ENCODE measurements around the gene RPH3AL.

RPH3AL gene

GRCh38 chr17:364766-365165 is 12.2 kb upstream of the RPH3AL start:
- no peak for TF ChIP-seq POLR2A (IDR thresholded peaks at IDR 0.05; ENCODE audit: extremely low read depth, insufficient read length)
- TF ChIP-seq MAX (IDR thresholded peaks at IDR 0.05; ENCODE audit: low read depth, low read length), result no peak
- no peak for TF ChIP-seq MYC (IDR thresholded peaks at IDR 0.05; ENCODE audit: low read depth, low read length)
- TF ChIP-seq, protein P1, sequence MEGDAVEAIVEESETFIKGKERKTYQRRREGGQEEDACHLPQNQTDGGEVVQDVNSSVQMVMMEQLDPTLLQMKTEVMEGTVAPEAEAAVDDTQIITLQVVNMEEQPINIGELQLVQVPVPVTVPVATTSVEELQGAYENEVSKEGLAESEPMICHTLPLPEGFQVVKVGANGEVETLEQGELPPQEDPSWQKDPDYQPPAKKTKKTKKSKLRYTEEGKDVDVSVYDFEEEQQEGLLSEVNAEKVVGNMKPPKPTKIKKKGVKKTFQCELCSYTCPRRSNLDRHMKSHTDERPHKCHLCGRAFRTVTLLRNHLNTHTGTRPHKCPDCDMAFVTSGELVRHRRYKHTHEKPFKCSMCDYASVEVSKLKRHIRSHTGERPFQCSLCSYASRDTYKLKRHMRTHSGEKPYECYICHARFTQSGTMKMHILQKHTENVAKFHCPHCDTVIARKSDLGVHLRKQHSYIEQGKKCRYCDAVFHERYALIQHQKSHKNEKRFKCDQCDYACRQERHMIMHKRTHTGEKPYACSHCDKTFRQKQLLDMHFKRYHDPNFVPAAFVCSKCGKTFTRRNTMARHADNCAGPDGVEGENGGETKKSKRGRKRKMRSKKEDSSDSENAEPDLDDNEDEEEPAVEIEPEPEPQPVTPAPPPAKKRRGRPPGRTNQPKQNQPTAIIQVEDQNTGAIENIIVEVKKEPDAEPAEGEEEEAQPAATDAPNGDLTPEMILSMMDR (IDR thresholded peaks at IDR 0.05; ENCODE audit: low read depth, low read length), result no peak
- H3K4me3 ChIP-seq (ENCODE audit: low read depth, low read length), result no peak overlapping the region
- DNase-seq (ENCODE audit: low read depth), result peak; percentile 40

DNA sequence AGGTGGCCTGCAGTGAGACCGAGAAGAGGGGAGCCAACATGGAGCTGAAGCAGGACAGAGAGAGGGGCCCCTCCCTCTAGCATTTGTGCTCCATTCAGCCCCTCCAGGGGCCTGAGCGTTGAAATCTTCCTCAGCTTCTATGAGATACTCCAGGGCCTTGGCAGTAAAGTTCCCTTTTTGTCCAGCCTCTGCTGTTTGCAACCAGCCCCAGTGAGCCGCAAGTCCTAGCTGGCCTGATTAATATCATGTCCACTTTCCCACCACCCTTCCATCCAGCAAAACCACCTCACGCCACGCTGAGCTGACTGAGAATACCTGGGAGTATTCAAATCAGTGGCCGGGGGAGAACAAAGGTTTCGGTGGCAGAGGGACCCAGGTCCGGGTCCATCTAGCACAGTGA is 11.7 kb upstream of the RPH3AL start:
- TF ChIP-seq, protein P1 (IDR thresholded peaks at IDR 0.05; ENCODE audit: low read depth, low read length), result no peak
- no peak for TF ChIP-seq MAX (IDR thresholded peaks at IDR 0.05; ENCODE audit: low read depth, low read length)
- no peak overlapping the region for H3K4me3 ChIP-seq (ENCODE audit: low read depth, low read length)
- peak; percentile 28 for DNase-seq (ENCODE audit: low read depth)

DNA sequence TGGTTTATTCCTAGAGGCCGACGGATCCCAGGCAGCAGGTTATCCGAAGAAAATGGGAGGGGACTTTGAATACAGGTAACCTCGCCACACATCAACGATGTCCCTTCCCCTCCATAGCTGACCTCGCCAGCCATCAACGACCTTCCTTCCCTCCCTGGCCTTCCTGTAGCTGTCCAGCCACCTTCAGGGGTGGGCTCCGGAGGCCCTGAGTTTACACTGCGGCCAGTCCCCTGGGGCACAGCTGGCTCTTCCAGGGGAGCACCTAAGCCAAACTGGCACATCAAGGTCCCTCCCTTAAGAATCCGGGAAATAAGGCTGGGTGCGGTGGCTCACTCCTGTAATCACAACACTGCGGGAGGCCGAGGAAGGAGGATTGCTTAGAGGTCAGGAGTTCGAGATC is 10.1 kb upstream of the RPH3AL start:
- no peak overlapping the region for H3K4me3 ChIP-seq (ENCODE audit: low read depth, low read length)
- TF ChIP-seq POLR2A (IDR thresholded peaks at IDR 0.05; ENCODE audit: extremely low read depth, insufficient read length) (no peak), MYC (IDR thresholded peaks at IDR 0.05; ENCODE audit: low read depth, low read length) (no peak), MAX (IDR thresholded peaks at IDR 0.05; ENCODE audit: low read depth, low read length) (no peak)
- TF ChIP-seq, protein P1 (IDR thresholded peaks at IDR 0.05; ENCODE audit: low read depth, low read length), result no peak
- no peak for DNase-seq (ENCODE audit: low read depth)

GRCh38 chr17:360092-360750 is 7.6 kb upstream of the RPH3AL start:
- TF ChIP-seq, protein P1 (IDR thresholded peaks at IDR 0.05; ENCODE audit: low read depth, low read length), result no peak
- TF ChIP-seq MAX (IDR thresholded peaks at IDR 0.05; ENCODE audit: low read depth, low read length), result no peak
- no peak for TF ChIP-seq POLR2A (IDR thresholded peaks at IDR 0.05; ENCODE audit: extremely low read depth, insufficient read length)
- TF ChIP-seq MYC (IDR thresholded peaks at IDR 0.05; ENCODE audit: low read depth, low read length), result no peak
- no peak overlapping the region for H3K4me3 ChIP-seq (ENCODE audit: low read depth, low read length)
- no peak for DNase-seq (ENCODE audit: low read depth)

- no peak for TF ChIP-seq MYC (IDR thresholded peaks at IDR 0.05; ENCODE audit: low read depth, low read length)
- TF ChIP-seq, protein P1 (IDR thresholded peaks at IDR 0.05; ENCODE audit: low read depth, low read length), result no peak
- no peak for TF ChIP-seq POLR2A (IDR thresholded peaks at IDR 0.05; ENCODE audit: extremely low read depth, insufficient read length)
- TF ChIP-seq MAX (IDR thresholded peaks at IDR 0.05; ENCODE audit: low read depth, low read length), result no peak
- no peak overlapping the region for H3K4me3 ChIP-seq (ENCODE audit: low read depth, low read length)
- DNase-seq (ENCODE audit: low read depth), result no peak
These were observed 6.0 kb upstream of the RPH3AL start for GRCh38 chr17:358491-359151.

All from NB4 (cell line).